Neuronal stem cell (in vitro differentiated cells): ENCODE measurements around the gene DCDC1.
A peak's percentile ranks its signal among the peaks of the same experiment; 100 is the strongest.

Experiments used
- DNase-seq: peaks from one replicate; pipeline ENCODE4 v3.0.0-alpha.2; 2013; ENCODE audit warnings: low spot score
- H2AFZ ChIP-seq: one replicate; pipeline ENCODE4 v1.6.1; 2013; ENCODE audit warnings: mild to moderate bottlenecking, low read length, inconsistent platforms
- H2AK5ac ChIP-seq: 2 replicates; pipeline ENCODE4 v1.6.1; 2013; ENCODE audit warnings: low read depth, mild to moderate bottlenecking, inconsistent platforms, low read length, moderate library complexity, mixed read lengths
- H2BK120ac ChIP-seq: 2 replicates; pipeline ENCODE4 v1.6.1; 2013; ENCODE audit warnings: low read depth, mild to moderate bottlenecking, inconsistent platforms, low read length, moderate library complexity, mixed read lengths
- H2BK12ac ChIP-seq: one replicate; pipeline ENCODE4 v1.6.1; 2013; ENCODE audit warnings: low read length, inconsistent platforms
- H2BK15ac ChIP-seq: 2 replicates; pipeline ENCODE4 v1.6.1; 2013; ENCODE audit warnings: mild to moderate bottlenecking, low read length, inconsistent platforms, mixed read lengths
- H2BK5ac ChIP-seq: one replicate; pipeline ENCODE4 v1.6.1; 2013; ENCODE audit warnings: inconsistent platforms, mild to moderate bottlenecking, low read length, moderate library complexity
- H3K14ac ChIP-seq: one replicate; pipeline ENCODE4 v1.6.1; 2013; ENCODE audit warnings: low read length, inconsistent platforms
- H3K18ac ChIP-seq: 2 replicates; pipeline ENCODE4 v1.6.1; 2013; ENCODE audit warnings: low read length, inconsistent platforms
- H3K23ac ChIP-seq: 2 replicates; pipeline ENCODE4 v1.6.1; 2013; ENCODE audit warnings: low read depth, mild to moderate bottlenecking, mixed read lengths, low read length, inconsistent platforms; ENCODE audit not compliant: poor library complexity
- H3K27ac ChIP-seq: replicated peaks from 3 replicates; pipeline ENCODE4 v1.5.1; 2013; ENCODE audit warnings: low read length, inconsistent platforms
- H3K27me3 ChIP-seq, 3 experiments: 2 replicates each; pipeline ENCODE4 v1.6.1; 2013; ENCODE audit warnings: low read length in 3 of 3, mild to moderate bottlenecking in 2 of 3, inconsistent platforms in 1 of 3, low read depth in 1 of 3, mixed read lengths in 1 of 3, moderate library complexity in 1 of 3; ENCODE audit not compliant: control insufficient read depth in 3 of 3, insufficient read depth in 3 of 3
- H3K36me3 ChIP-seq, 2 donors: replicated peaks in 1 of 2; 2 replicates each; pipeline ENCODE4 v1.6.1; 2013; ENCODE audit warnings: low read length in 2 of 2; ENCODE audit not compliant: control insufficient read depth in 2 of 2, insufficient read depth in 2 of 2
- H3K4ac ChIP-seq: 2 replicates; pipeline ENCODE4 v1.6.1; 2013; ENCODE audit warnings: inconsistent platforms, mild to moderate bottlenecking, low read length, moderate library complexity
- H3K4me1 ChIP-seq, 2 donors: 1 replicate in 1 of 2; 2 replicates in 1 of 2; pipeline ENCODE4 v1.6.1; 2013; ENCODE audit warnings: low read length in 2 of 2, low read depth in 1 of 2; ENCODE audit not compliant: control insufficient read depth in 2 of 2, insufficient read depth in 1 of 2
- H3K4me2 ChIP-seq: one replicate; pipeline ENCODE4 v1.6.1; 2013; ENCODE audit warnings: mild to moderate bottlenecking, low read length, inconsistent platforms; ENCODE audit not compliant: insufficient read depth, poor library complexity, severe bottlenecking
- H3K4me3 ChIP-seq, 2 donors: 2 replicates each; pipeline ENCODE4 v1.5.1; 2013; ENCODE audit warnings: low read length in 2 of 2, mild to moderate bottlenecking in 2 of 2, inconsistent platforms in 1 of 2, moderate library complexity in 1 of 2
- H3K79me1 ChIP-seq: one replicate; pipeline ENCODE4 v1.6.1; 2013; ENCODE audit warnings: low read depth, mild to moderate bottlenecking, inconsistent platforms, low read length, moderate library complexity
- H3K9ac ChIP-seq: one replicate; pipeline ENCODE4 v1.6.1; 2013; ENCODE audit warnings: mild to moderate bottlenecking, low read depth, low read length, inconsistent platforms; ENCODE audit not compliant: poor library complexity
- H3K9me3 ChIP-seq, 2 donors: replicated peaks in 1 of 2; 2 replicates each; pipeline versions ENCODE3 to v1.6.1; 2013; ENCODE audit warnings: low read length in 2 of 2, mild to moderate bottlenecking in 2 of 2, inconsistent platforms in 1 of 2, low read depth in 1 of 2, mixed read lengths in 1 of 2, moderate library complexity in 1 of 2; ENCODE audit not compliant: control insufficient read depth in 2 of 2, insufficient read depth in 1 of 2
- H4K8ac ChIP-seq: one replicate; pipeline ENCODE4 v1.6.1; 2013; ENCODE audit warnings: low read depth, mild to moderate bottlenecking, inconsistent platforms, low read length, moderate library complexity
- H4K91ac ChIP-seq: one replicate; pipeline ENCODE4 v1.6.1; 2013; ENCODE audit warnings: low read length, low read depth, mild to moderate bottlenecking, inconsistent platforms; ENCODE audit not compliant: poor library complexity
- WGBS, 2 donors: extraction: QIAGEN DNeasy Blood & Tissue Kit; methylation state at CpG; one replicate each; pipeline ENCODE4 v1.1.7; 2013; ENCODE audit warnings: missing lambda C conversion rate in 2 of 2, mixed read lengths in 1 of 2; ENCODE audit not compliant: insufficient read length in 2 of 2, insufficient replicate concordance in 1 of 2; ENCODE audit errors: extremely low coverage in 2 of 2; 5-methylcytosine and 5-hydroxymethylcytosine counted together

DCDC1 gene

DNA sequence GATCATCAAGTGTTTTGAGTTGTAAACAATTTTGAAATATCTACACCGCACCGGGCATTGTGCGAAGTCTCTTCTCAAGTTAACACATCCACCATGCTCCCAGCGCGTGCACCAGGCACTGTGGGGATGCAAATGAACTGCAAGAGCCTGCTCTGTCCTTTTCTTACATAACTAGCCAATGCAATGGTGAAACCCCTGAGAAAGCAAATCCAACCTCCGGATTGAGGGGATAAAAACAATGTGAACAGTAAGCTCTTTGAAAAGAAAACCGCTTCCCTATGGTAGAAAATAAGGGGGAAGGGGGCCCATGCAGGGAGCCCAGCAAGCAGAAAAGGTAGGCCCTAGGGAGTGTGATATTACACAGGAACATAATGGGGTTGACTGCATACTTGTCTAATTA is 508.5 kb downstream of the DCDC1 start:
- DNase-seq, result peak; percentile 23
- WGBS, 2 donors, result no CpG with 5 or more reads among the region's 7 CpGs

DNA sequence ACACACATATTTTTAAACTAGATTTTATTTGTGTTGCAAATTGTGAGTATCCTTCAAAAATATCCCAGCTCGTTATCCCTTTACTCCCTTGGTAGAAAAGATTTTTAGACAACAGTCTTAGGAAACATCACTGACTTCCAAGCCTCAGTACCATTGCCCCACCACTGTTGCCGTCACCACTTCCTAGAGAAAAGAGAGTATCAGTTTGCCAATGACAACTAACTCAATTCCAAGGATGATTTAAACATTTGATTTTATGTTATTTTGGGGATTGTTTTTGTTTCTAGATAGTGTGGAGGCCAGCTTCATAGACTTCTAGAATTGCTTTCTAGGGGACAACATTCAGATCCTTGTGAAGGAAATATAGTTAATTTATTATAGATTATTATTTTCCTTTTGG is 509.4 kb downstream of the DCDC1 start:
- no peak overlapping the region for H2BK15ac ChIP-seq
- no peak overlapping the region for H4K91ac ChIP-seq
- H3K9ac ChIP-seq, result no peak overlapping the region
- no peak overlapping the region for H3K27ac ChIP-seq
- peaks cover 0 to 6% of the 10 kb centered on the region in 2 donors for H3K4me1 ChIP-seq
- H3K4ac ChIP-seq, result no peak overlapping the region
- H3K27me3 ChIP-seq, result peaks cover 0 to 17% (median 0%) of the 10 kb centered on the region in 3 experiments
- no peak overlapping the region for H2AK5ac ChIP-seq
- H3K4me3 ChIP-seq, result no peak overlapping the region
- H2BK120ac ChIP-seq, result no peak overlapping the region
- H2BK5ac ChIP-seq, result no peak overlapping the region
- H2BK12ac ChIP-seq, result no peak overlapping the region
- no CpG with 5 or more reads among the region's 2 CpGs for WGBS, 2 donors
- H3K14ac ChIP-seq, result no peak overlapping the region
- no peak overlapping the region for H3K23ac ChIP-seq
- H3K79me1 ChIP-seq, result no peaks in the 10 kb centered on the region
- H2AFZ ChIP-seq, result no peak overlapping the region
- no peaks in the 10 kb centered on the region for H3K36me3 ChIP-seq
- no peak for DNase-seq
- no peak overlapping the region for H3K4me2 ChIP-seq
- peaks cover 0 to 2% of the 10 kb centered on the region in 2 donors for H3K9me3 ChIP-seq
- no peak overlapping the region for H3K18ac ChIP-seq
- H4K8ac ChIP-seq, result no peak overlapping the region

More for the DNA sequence above, 508.5 kb downstream of the DCDC1 start:
- no peak overlapping the region for H2BK5ac ChIP-seq
- no peak overlapping the region for H2BK12ac ChIP-seq
- no peak overlapping the region for H3K4ac ChIP-seq
- H4K91ac ChIP-seq, result no peak overlapping the region
- no peak overlapping the region for H3K18ac ChIP-seq
- H3K79me1 ChIP-seq, result no peaks in the 10 kb centered on the region
- H3K27me3 ChIP-seq, result peaks cover 0 to 14% (median 0%) of the 10 kb centered on the region in 3 experiments
- no peak overlapping the region for H3K4me2 ChIP-seq
- H3K4me3 ChIP-seq, result no peak overlapping the region
- H3K9ac ChIP-seq, result no peak overlapping the region
- H2AFZ ChIP-seq, result no peak overlapping the region
- H2AK5ac ChIP-seq, result no peak overlapping the region
- no peak overlapping the region for H3K23ac ChIP-seq
- H3K27ac ChIP-seq, result peak overlapping the region; percentile 24
- H4K8ac ChIP-seq, result no peak overlapping the region
- H3K14ac ChIP-seq, result no peak overlapping the region
- no peaks in the 10 kb centered on the region for H3K36me3 ChIP-seq
- H2BK15ac ChIP-seq, result no peak overlapping the region
- H3K9me3 ChIP-seq, result peaks cover 0 to 2% of the 10 kb centered on the region in 2 donors
- H2BK120ac ChIP-seq, result no peak overlapping the region
- peaks cover 0 to 6% of the 10 kb centered on the region in 2 donors for H3K4me1 ChIP-seq

DNA sequence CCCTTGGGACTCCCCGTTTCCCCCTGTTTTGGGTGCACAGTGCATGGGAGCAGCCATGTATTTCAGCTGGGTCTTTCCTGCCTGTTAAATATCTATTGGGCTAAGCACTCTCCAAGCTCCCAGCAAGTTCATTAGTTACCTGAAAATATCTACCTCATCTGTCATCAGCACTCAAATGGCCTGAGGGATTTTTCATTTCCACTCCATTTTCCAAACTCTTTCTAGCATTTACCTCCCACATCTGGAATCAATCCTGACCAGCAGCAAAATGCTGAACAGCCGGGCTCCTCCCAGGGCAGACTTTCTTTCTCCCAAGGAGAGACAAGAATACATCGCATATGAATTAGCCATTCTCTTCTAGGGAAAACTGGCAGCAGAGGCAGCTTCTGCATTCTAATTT is 509.9 kb downstream of the DCDC1 start:
- Histone ChIP-seq H3K79me1 (no peaks in the 10 kb centered on the region), H3K4me3 (no peak overlapping the region), H3K27ac (no peak overlapping the region), H3K23ac (no peak overlapping the region), H3K27me3 (peaks cover 0 to 17% (median 0%) of the 10 kb centered on the region in 3 experiments), H2BK15ac (no peak overlapping the region), H3K14ac (no peak overlapping the region), H3K9ac (no peak overlapping the region), H3K4me2 (no peak overlapping the region), H3K4me1 (peaks cover 0 to 6% of the 10 kb centered on the region in 2 donors), H4K8ac (no peak overlapping the region), H3K36me3 (no peaks in the 10 kb centered on the region), H3K4ac (no peak overlapping the region), H2AFZ (no peak overlapping the region), H4K91ac (no peak overlapping the region), H3K18ac (no peak overlapping the region), H3K9me3 (peaks cover 0 to 2% of the 10 kb centered on the region in 2 donors), H2BK12ac (no peak overlapping the region), H2AK5ac (no peak overlapping the region), H2BK5ac (no peak overlapping the region), H2BK120ac (no peak overlapping the region)
- no peak for DNase-seq
- no CpG with 5 or more reads among the region's 3 CpGs for WGBS, 2 donors

DNA sequence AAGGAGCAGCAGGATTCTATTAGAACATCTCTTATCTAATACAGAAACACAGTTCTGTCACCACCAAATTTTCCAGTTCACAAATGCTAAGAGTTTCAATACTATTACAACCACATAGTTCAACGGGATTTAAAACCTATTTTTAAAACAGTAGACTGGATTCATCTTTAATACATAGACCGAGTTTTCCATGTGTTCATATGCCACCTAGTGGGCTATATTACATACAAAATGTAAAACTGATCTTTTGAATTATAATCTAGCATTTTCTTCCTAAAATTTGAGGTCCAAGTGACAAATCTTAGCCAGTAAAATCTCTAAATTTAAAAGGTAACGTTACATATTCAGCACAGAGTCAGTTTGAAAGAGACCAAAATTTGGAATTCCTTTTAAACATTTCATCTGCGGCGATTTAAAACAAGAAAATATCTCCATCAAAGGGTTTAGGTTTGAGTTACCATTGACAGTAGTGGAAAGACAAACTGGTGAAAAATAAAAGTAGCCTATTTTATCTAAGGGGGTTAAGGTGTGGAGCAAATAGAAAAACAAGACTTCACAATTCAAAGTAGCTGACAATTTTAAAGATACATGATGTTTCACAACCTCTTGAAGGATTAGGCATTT is 514.0 kb downstream of the DCDC1 start:
- no peak overlapping the region for H4K91ac ChIP-seq
- no peaks in the 10 kb centered on the region for H3K36me3 ChIP-seq
- H2BK15ac ChIP-seq, result no peak overlapping the region
- H4K8ac ChIP-seq, result no peak overlapping the region
- no peaks in the 10 kb centered on the region for H3K79me1 ChIP-seq
- H3K27ac ChIP-seq, result no peak overlapping the region
- no peak overlapping the region for H2BK120ac ChIP-seq
- H3K18ac ChIP-seq, result no peak overlapping the region
- H3K4me2 ChIP-seq, result no peak overlapping the region
- no peak overlapping the region for H2AFZ ChIP-seq
- peaks cover 0 to 2% of the 10 kb centered on the region in 2 donors for H3K9me3 ChIP-seq
- no peak overlapping the region for H2BK12ac ChIP-seq
- no peak overlapping the region for H2BK5ac ChIP-seq
- no peak for DNase-seq
- H3K14ac ChIP-seq, result no peak overlapping the region
- H3K27me3 ChIP-seq, result peaks cover 0 to 26% (median 0%) of the 10 kb centered on the region in 3 experiments
- H3K23ac ChIP-seq, result no peak overlapping the region
- no peak overlapping the region for H3K4ac ChIP-seq
- H3K4me3 ChIP-seq, result no peak overlapping the region
- peaks cover 0 to 5% of the 10 kb centered on the region in 2 donors for H3K4me1 ChIP-seq
- H2AK5ac ChIP-seq, result no peak overlapping the region
- WGBS, 2 donors, result no CpG with 5 or more reads among the region's 5 CpGs
- no peak overlapping the region for H3K9ac ChIP-seq
